ENCODE results near the gene GNL3L. TPM values are rescaled to one million over a fixed set of nuclear protein-coding genes. Genes with fewer than 3 reads are reported as not detected.

Gene GNL3L
- total RNA-seq (47.2 and 52.4 TPM in 2 replicates), polyA plus RNA-seq (14.5 and 15.5 TPM in 2 replicates), polyA minus RNA-seq (26.4 and 36.8 TPM in 2 replicates)
- 31.5 TPM for total RNA-seq (2013)

DNA sequence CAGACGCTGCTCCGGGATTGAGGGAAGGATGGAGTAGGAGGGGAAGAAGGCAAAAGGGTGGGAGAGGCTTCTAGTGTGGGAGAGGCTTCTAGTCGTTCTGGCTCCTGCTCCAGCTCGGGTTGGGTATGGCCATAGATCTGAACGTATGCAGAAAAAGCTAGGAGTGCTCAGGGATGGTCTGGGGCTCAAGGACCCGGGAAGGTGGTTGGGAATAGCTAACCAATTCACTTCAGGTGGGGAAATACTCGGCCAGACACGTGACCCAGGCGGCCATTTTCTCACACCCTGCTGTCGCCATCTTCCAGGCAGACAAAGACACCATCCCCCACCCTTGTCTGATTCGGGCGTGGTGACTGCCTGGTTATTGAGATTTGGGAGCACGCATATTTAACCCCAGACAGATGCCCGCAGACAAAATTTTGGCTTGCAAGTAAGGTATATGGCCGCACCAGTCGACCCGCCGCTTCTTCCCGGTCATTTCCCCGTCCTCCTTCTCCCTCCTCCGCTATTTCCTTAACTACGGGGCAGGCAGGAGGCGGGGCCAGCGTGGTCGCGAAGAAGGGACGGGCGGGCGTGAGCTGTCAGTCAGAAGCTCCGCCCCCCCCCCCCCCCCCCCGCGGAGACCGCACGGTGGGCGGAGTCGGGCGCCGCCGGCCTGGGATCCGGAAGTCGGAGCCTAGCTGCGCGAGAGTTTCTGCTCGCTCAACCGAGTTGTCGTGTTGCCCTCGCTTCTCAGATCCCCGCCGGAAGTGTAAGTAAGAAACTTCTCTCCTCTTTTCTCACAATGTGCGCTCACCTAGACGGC lies at the start of gene GNL3L:
Gene GNL3L (plus strand): TSS at position 668 of the 805 bp plus-strand sequence. CDS start 2,348 bp downstream, outside the sequence.
- POLR2A ChIA-PET = interaction anchor here (0.6 to 1.6 kb wide), 5 partner anchors 110 to 1448 kb away, joined by 3 to 14 read pairs (median 3); partner anchors contain the start of genes MAGED2, PHF8 and TSPYL2
- peak within 1 kb of the TSS; percentile 64 to 93 (median 75) for H3K4me3 ChIP-seq (ENCODE audit: control extremely low read depth in 1 of 5, extremely low read depth in 1 of 5, insufficient read depth in 1 of 5, low read depth in 2 of 5, low read length in 4 of 5)
- WGBS (ENCODE audit: insufficient coverage) = no CpG with 5 or more reads among the region's 51 CpGs
- H3K4me2 ChIP-seq (replicated peaks; ENCODE audit: low read depth, low read length, poor library complexity, severe bottlenecking) = peak within 1 kb of the TSS; percentile 68
- Mint-ChIP-seq H3K27ac (peak within 1 kb of the TSS; percentile 97), H3K9me3 (ENCODE audit: insufficient read depth) (no peaks in the 10 kb centered on the region), H3K4me3 (peak within 1 kb of the TSS; percentile 93), H3K27me3 (no peaks in the 10 kb centered on the region), H3K4me1 (peaks cover 34% of the 10 kb centered on the region)
- intact Hi-C loops (cut with micrococcal nuclease) = loop anchor here (1.0 to 2.0 kb wide), 3 partner anchors 89 to 631 kb away; partner anchors contain the start of genes MAGED2 and TSR2
- H3K27ac ChIP-seq (ENCODE audit: low read length in 2 of 2) = peak within 1 kb of the TSS; percentile 89 to 91
- no peaks in the 10 kb centered on the region for H4K20me1 ChIP-seq (ENCODE audit: control insufficient read depth, insufficient read depth, low read length, poor library complexity, severe bottlenecking)
- H3K79me2 ChIP-seq (ENCODE audit: control insufficient read depth, insufficient read depth, low read length) = peaks cover 46% of the 10 kb centered on the region
- DNase-seq = peak; percentile 89
- CTCF ChIA-PET = interaction anchor here (3.0 kb wide), 1 partner anchor 110 kb away, joined by 13 read pairs; no protein-coding TSS in a partner anchor
- peak within 1 kb of the TSS; percentile 81 for H2AFZ ChIP-seq (ENCODE audit: insufficient read depth, low read depth, low read length, poor library complexity, severe bottlenecking)
- H3K4me1 ChIP-seq (ENCODE audit: control insufficient read depth in 2 of 2, insufficient read depth in 2 of 2, low read length in 2 of 2) = peaks cover 13 to 31% of the 10 kb centered on the region in 2 donors
- peak within 1 kb of the TSS; percentile 95 for H3K9ac ChIP-seq (ENCODE audit: low read length)
- peaks cover 0 to 5% of the 10 kb centered on the region in 2 experiments for H3K36me3 ChIP-seq (replicated peaks in 1 of 2; ENCODE audit: control extremely low read depth in 1 of 2, control insufficient read depth in 1 of 2, extremely low read depth in 1 of 2, insufficient read depth in 2 of 2, low read length in 1 of 2)
- peak; percentile 86 for ATAC-seq (ENCODE audit: low read depth)
- H3K27me3 ChIP-seq (replicated peaks in 1 of 4; ENCODE audit: control extremely low read depth in 1 of 4, control insufficient read depth in 3 of 4, insufficient read depth in 4 of 4, low read length in 3 of 4) = no peaks in the 10 kb centered on the region
- TF ChIP-seq CTCF (IDR thresholded peaks at IDR 0.05) (no peak), EZH2 (IDR thresholded peaks at IDR 0.05; ENCODE audit: borderline replicate concordance, insufficient read depth, low read depth, low read length, poor library complexity, severe bottlenecking) (no peak)
- peaks cover 0 to 8% (median 4%) of the 10 kb centered on the region in 3 donors for H3K9me3 ChIP-seq (ENCODE audit: control extremely low read depth in 1 of 3, control insufficient read depth in 2 of 3, insufficient read depth in 1 of 3, low read length in 2 of 3)

Measured in B cell (primary cell).